ENCODE measurements around the gene OR2L13.

DNA sequence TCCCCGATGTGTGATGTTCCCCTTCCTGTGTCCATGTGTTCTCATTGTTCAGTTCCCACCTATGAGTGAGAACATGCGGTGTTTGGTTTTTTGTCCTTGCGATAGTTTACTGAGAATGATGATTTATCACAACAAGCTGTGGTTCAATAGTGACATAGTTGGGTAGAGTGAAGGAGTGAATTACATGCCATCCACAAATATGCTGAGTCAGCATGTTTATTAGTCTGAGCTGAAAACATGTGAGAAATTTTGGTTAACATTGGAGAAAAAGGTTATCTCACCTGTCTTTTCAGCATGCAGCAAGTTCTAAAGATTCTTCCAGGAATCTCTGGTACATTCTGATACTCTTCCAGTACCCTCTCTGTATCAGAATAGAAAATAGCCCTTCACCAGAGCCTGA is 29.4 kb upstream of the OR2L13 start:
- TF ChIP-seq POLR2A (IDR thresholded peaks at IDR 0.05), result no peak
- TF ChIP-seq, protein P1, sequence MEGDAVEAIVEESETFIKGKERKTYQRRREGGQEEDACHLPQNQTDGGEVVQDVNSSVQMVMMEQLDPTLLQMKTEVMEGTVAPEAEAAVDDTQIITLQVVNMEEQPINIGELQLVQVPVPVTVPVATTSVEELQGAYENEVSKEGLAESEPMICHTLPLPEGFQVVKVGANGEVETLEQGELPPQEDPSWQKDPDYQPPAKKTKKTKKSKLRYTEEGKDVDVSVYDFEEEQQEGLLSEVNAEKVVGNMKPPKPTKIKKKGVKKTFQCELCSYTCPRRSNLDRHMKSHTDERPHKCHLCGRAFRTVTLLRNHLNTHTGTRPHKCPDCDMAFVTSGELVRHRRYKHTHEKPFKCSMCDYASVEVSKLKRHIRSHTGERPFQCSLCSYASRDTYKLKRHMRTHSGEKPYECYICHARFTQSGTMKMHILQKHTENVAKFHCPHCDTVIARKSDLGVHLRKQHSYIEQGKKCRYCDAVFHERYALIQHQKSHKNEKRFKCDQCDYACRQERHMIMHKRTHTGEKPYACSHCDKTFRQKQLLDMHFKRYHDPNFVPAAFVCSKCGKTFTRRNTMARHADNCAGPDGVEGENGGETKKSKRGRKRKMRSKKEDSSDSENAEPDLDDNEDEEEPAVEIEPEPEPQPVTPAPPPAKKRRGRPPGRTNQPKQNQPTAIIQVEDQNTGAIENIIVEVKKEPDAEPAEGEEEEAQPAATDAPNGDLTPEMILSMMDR (IDR thresholded peaks at IDR 0.05), result no peak
